ENCODE data around the gene IPP. TPM values are rescaled to one million over a fixed set of nuclear protein-coding genes. Genes with fewer than 3 reads are reported as not detected.

IPP gene
- 1 to 10 TPM; 7.5 to 7.9 TPM for total RNA-seq

DNA sequence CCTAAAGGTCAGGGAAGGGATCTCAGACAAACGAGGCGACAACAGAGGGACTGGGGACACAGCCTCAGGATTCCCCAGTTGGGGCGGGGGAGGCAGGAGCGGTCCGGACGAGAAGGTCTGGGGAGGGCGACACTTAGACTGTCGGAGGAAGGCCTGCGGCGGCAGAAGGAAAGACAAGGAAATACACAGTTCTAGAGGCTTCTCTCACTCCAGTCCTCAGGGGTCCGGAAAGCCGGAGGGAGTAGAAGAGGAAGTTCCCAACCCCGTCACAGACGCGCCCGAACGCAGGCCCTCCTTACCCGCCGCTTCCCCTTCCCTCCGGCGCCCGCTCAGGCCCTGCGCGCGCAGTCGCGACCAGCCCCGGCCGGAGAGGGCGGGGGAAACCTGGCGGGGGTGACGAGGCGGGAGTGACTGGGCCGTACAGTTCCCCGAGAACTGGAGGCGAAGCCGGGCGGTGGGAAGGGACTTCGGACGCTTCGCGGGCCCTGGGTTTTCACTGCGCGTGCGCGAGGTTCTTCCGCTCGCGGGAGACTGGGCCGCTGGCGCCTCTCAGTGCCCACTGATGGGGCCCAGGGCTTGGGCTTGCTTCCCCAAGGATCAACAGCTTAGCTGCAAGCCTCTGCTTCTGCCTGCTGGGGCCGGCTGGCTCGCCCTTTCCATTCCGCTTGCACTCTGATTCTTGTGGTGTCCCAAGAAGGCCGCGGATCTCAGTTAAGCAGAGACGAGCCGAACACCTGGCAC, at the start of gene IPP:
Gene IPP (minus strand): TSS at position 356 of the 741 bp plus-strand sequence. CDS start 4,242 bp downstream, outside the sequence.
- peak; percentile 98 for ATAC-seq
- intact Hi-C loops (cut with DNase I) = no loop called here
- Histone ChIP-seq H3K4me3 (peak within 1 kb of the TSS; percentile 37 to 83), H3K27ac (peak within 1 kb of the TSS; percentile 88 to 98 (median 94)), H3K36me3 (replicated peaks in 1 of 2; ENCODE audit: insufficient read depth in 1 of 2, low read depth in 2 of 2) (no peaks in the 10 kb centered on the region), H3K4me1 (peaks cover 19% of the 10 kb centered on the region), H3K27me3 (no peaks in the 10 kb centered on the region), H3K9me3 (no peaks in the 10 kb centered on the region)
- TF ChIP-seq POLR2A (IDR thresholded peaks at IDR 0.05) (peak; percentile 88 to 97 (median 97)), CTCF (IDR thresholded peaks at IDR 0.05) (peak in 4 of 7 experiments; percentile 14 to 21 (median 18))
- DNase-seq = peak; percentile 97 to 99 (median 98)
- 0 to 1% methylated on average over 21 to 58 of the region's 58 CpGs for WGBS, 2 donors

DNA sequence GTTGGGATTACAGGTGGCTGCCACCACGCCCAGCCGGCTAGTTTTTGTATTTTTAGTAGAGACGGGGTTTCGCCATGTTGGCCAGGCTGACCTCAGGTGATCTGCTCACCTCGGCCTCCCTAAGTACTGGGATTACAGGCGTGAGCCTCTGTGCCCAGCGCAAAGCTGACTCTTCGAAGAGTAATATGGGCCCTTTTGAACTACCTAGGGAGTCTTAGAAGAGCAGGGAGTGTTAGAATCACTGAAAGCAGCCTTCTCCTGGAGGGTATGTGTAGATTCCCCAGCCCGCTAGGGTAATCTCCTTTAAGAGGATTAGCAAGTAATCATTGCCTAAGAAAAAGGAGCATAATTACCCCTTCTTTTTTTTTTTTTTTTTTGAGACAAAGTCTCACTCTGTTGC, 46.5 kb upstream of the IPP start:
- DNase-seq (no peak), ATAC-seq (no peak)
- Histone ChIP-seq H3K27me3 (no peaks in the 10 kb centered on the region), H3K27ac (no peak overlapping the region), H3K4me3 (no peak overlapping the region), H3K9me3 (no peaks in the 10 kb centered on the region), H3K36me3 (replicated peaks in 1 of 2; ENCODE audit: insufficient read depth in 1 of 2, low read depth in 2 of 2) (no peaks in the 10 kb centered on the region), H3K4me1 (no peaks in the 10 kb centered on the region)
- 86 to 91% methylated on average over 9 of the region's 9 CpGs for WGBS, 2 donors
- no peak for TF ChIP-seq CTCF (IDR thresholded peaks at IDR 0.05)
- TF ChIP-seq POLR2A (IDR thresholded peaks at IDR 0.05) = no peak
- intact Hi-C loops (cut with DNase I) = no loop called here

GRCh38 chr1:45796381-45796780, 45.9 kb upstream of the IPP start:
- 71 to 75% methylated on average over 2 of the region's 2 CpGs for WGBS, 2 donors
- no peak for DNase-seq
- no peak overlapping the region for H3K27ac ChIP-seq
- no peaks in the 10 kb centered on the region for H3K9me3 ChIP-seq
- H3K36me3 ChIP-seq (replicated peaks in 1 of 2; ENCODE audit: insufficient read depth in 1 of 2, low read depth in 2 of 2) = no peaks in the 10 kb centered on the region
- H3K4me1 ChIP-seq = no peaks in the 10 kb centered on the region
- no peak overlapping the region for H3K4me3 ChIP-seq
- TF ChIP-seq POLR2A (IDR thresholded peaks at IDR 0.05) = no peak
- no peak for TF ChIP-seq CTCF (IDR thresholded peaks at IDR 0.05)
- intact Hi-C loops (cut with DNase I) = no loop called here
- ATAC-seq = no peak
- no peaks in the 10 kb centered on the region for H3K27me3 ChIP-seq

DNA sequence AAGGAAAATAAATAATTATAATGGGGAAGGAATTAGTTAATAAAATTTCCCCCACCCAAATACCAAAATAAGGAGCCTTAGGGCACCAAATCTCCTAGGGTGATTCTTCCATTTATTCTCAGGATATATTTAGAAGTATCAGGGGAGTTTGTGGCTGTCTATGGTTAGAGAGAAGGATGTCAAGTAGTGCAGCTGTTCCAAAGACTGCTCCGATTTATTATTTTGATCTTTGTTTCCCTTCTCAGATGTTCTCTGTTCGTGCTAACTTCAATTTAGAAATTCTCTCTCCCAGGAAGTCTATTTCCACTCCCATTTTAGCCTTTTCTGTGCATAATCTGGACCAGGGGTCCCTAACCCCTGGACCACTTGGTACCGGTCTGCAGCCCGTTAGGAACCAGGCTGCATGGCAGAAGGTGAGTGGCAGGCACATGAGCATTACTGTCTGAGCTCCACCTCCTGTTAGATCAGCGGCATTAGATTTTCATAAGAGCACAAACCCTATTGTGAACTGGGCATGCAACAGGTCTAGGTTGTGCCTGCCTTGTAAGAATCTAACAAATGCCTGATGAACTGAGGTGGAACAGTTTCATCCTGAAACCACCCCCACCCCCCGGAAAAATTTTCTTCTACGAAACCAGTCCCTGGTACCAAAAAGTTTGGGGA, 43.6 kb upstream of the IPP start:
- Histone ChIP-seq H3K27me3 (no peaks in the 10 kb centered on the region), H3K27ac (no peak overlapping the region), H3K36me3 (replicated peaks in 1 of 2; ENCODE audit: insufficient read depth in 1 of 2, low read depth in 2 of 2) (no peaks in the 10 kb centered on the region), H3K4me1 (no peaks in the 10 kb centered on the region), H3K9me3 (no peaks in the 10 kb centered on the region), H3K4me3 (no peak overlapping the region)
- intact Hi-C loops (cut with DNase I) = no loop called here
- TF ChIP-seq POLR2A (IDR thresholded peaks at IDR 0.05) = no peak
- peak in 1 of 7 experiments; percentile 3 for TF ChIP-seq CTCF (IDR thresholded peaks at IDR 0.05)
- no peak for DNase-seq
- WGBS, 2 donors = 42 to 46% methylated on average over 7 of the region's 7 CpGs
- ATAC-seq = no peak
